Pancreas (tissue), 10 donors: ENCODE measurements around the gene CMIP. TPM values are rescaled to one million over a fixed set of nuclear protein-coding genes. Genes with fewer than 3 reads are reported as not detected.

Source experiments
- ATAC-seq, 4 donors: fragments of 200-7000 bp; cut with Tn5 transposase; one replicate each; pipeline versions ENCODE4 v1.8.0 to v1.9.1; 2020; ENCODE audit warnings: mild to moderate bottlenecking in 4 of 4, moderate library complexity in 4 of 4
- DNase-seq, 6 donors: peaks; one replicate each; pipeline ENCODE4 v3.0.0-alpha.2; 2020
- FAIRE-seq: peaks from 2 replicates; lab custom pipeline; 2012; peaks lifted over from hg19 to GRCh38; lab: Jason Lieb, UNC
- H3K27ac ChIP-seq, 4 donors: fragments of 200-600 bp; sonication (generic); 1 replicate in 3 of 4; 2 replicates in 1 of 4; pipeline versions ENCODE4 v1.5.0 to v1.8.0; 2020
- H3K27me3 ChIP-seq, 4 donors: fragments of 200-600 bp; one replicate each; pipeline ENCODE4 v1.8.0; 2021
- H3K36me3 ChIP-seq, 3 donors: fragments of 200-600 bp; sonication (generic) in 1 of 3; one replicate each; pipeline versions ENCODE4 v1.5.0 to v1.8.0; 2020 to 2021
- H3K4me1 ChIP-seq, 3 donors: fragments of 200-600 bp; one replicate each; pipeline ENCODE4 v1.8.0; 2021
- H3K4me3 ChIP-seq, 4 donors: fragments of 200-600 bp; sonication (generic) in 2 of 4; one replicate each; pipeline versions ENCODE4 v1.5.0 to v1.8.0; 2020 to 2021
- H3K9me3 ChIP-seq, 4 donors: fragments of 200-600 bp; one replicate each; pipeline ENCODE4 v1.8.0; 2021
- WGBS, 2 donors: extraction: QIAGEN DNeasy Blood & Tissue Kit; methylation state at CpG; one replicate each; pipeline ENCODE4 v1.1.7; 2013; 5-methylcytosine and 5-hydroxymethylcytosine counted together
- intact Hi-C, 3 donors: fragments of 100-400 bp; cut with DNase I; formaldehyde crosslinking; loops; one replicate each; pipeline versions ENCODE4 v1.11.1 to v1.14.2; 2022
- microRNA-seq, 2 donors: library from miRNA; unstranded; fragments of <30 nt; microRNA quantifications; one replicate each; pipeline versions ENCODE4 to v1.1.0, GENCODE V29; 2019 to 2020
- polyA plus RNA-seq, 2 donors: library from polyadenylated mRNA; stranded (reverse); fragments of 200-250 nt; gene quantifications; one replicate each; pipeline ENCODE4 v1.2.3, GENCODE V29; 2013
- total RNA-seq, 6 donors: library from RNA; stranded (reverse); fragmentation: NEBNext Ultra II Directional in 4 of 6; extraction: Animal tissue kit (Norgen Biotek cat#: 25700) in 4 of 6; gene quantifications; one replicate each; pipeline versions ENCODE4 v1.2.1 to v1.2.4, GENCODE V29; 2021 to 2023
- TF ChIP-seq, protein P1 (sequence below), 4 donors: fragments of 200-600 bp; sonication (generic) in 3 of 4; IDR thresholded peaks; one replicate each; pipeline versions ENCODE4 v1.5.0 to v1.8.0; 2021; ENCODE audit warnings: antibody characterized with exemption in 4 of 4
- donor health status: healthy with polysubstance abuse.
- donor health status: DM: no; HTN: no; CAD: no; lungs with moderate emphysema.
- donor health status: DM: no; HTN: no; CAD: no.
- donor health status: control.
- donor health status: control.
- donor health status: Bipolar disorder and iron deficiency.
- donor health status: DM: yes; HTN: yes; CAD: no.
- donor health status: DM: no; HTN: no; CAD: no.
- donor health status: DM: no; HTN: no; CAD: no.
- donor health status: DM: yes; HTN: yes; CAD: no.

Gene CMIP
- total and polyA plus RNA-seq, 8 donors, result 9.7 to 37.0 (median 21.5) TPM

GRCh38 chr16:81756615-81757356 is 312.2 kb downstream of the CMIP start:
- no peak overlapping the region for H3K27ac ChIP-seq
- H3K9me3 ChIP-seq, result no peaks in the 10 kb centered on the region
- ATAC-seq (no peak), DNase-seq (no peak), FAIRE-seq (no peak)
- 67 to 78% methylated on average over 9 of the region's 9 CpGs for WGBS, 2 donors
- intact Hi-C loops, result no loop called here
- H3K4me1 ChIP-seq, result no peaks in the 10 kb centered on the region
- H3K4me3 ChIP-seq, result no peak overlapping the region
- no peaks in the 10 kb centered on the region for H3K36me3 ChIP-seq
- TF ChIP-seq, protein P1, sequence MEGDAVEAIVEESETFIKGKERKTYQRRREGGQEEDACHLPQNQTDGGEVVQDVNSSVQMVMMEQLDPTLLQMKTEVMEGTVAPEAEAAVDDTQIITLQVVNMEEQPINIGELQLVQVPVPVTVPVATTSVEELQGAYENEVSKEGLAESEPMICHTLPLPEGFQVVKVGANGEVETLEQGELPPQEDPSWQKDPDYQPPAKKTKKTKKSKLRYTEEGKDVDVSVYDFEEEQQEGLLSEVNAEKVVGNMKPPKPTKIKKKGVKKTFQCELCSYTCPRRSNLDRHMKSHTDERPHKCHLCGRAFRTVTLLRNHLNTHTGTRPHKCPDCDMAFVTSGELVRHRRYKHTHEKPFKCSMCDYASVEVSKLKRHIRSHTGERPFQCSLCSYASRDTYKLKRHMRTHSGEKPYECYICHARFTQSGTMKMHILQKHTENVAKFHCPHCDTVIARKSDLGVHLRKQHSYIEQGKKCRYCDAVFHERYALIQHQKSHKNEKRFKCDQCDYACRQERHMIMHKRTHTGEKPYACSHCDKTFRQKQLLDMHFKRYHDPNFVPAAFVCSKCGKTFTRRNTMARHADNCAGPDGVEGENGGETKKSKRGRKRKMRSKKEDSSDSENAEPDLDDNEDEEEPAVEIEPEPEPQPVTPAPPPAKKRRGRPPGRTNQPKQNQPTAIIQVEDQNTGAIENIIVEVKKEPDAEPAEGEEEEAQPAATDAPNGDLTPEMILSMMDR (IDR thresholded peaks at IDR 0.05), result no peak
- no peaks in the 10 kb centered on the region for H3K27me3 ChIP-seq

GRCh38 chr16:81758376-81758775 is 313.8 kb downstream of the CMIP start:
- FAIRE-seq (no peak), ATAC-seq (peak in 1 of 4 donors; percentile 36), DNase-seq (no peak)
- Histone ChIP-seq H3K27me3 (no peaks in the 10 kb centered on the region), H3K4me3 (no peak overlapping the region), H3K4me1 (no peaks in the 10 kb centered on the region), H3K36me3 (no peaks in the 10 kb centered on the region), H3K27ac (no peak overlapping the region), H3K9me3 (no peaks in the 10 kb centered on the region)
- WGBS, 2 donors, result 26 to 27% methylated on average over 2 of the region's 2 CpGs
- intact Hi-C loops, result no loop called here
- TF ChIP-seq, protein P1 (IDR thresholded peaks at IDR 0.05), result no peak

Small RNA genes lying within 50 kb of the gene (microRNA-seq; reads per million reads assigned to microRNA genes)
- gene MIR6504, result 0 to 2.3 reads per million in 2 donors
- gene MIR7854, result 0 to 3.2 reads per million in 2 donors

Other genes with a start within 250 kb of the CMIP start
- gene BCO1, start 206.1 kb upstream of the CMIP start, total RNA-seq, result under 1 TPM in 4 of 6 donors, not detected in 2; 0.16 to 0.49 (median 0.30) TPM
- under 1 TPM in 1 of 2 donors, not detected in 1; 0.87 TPM for gene BCO1, start 206.1 kb upstream of the CMIP start, polyA plus RNA-seq
- 1 to 10 TPM; 3.6 to 4.8 (median 3.9) TPM for gene GAN, start 129.8 kb upstream of the CMIP start, total RNA-seq
- under 1 TPM; 0.68 to 0.87 TPM for gene GAN, start 129.8 kb upstream of the CMIP start, polyA plus RNA-seq